H1 (cell line): ENCODE data around the gene GSG1L. TPM values are rescaled to one million over a fixed set of nuclear protein-coding genes. Genes with fewer than 3 reads are reported as not detected.

Experiments
- CBX5 ChIP-seq: fragments of 300-800, 300-1000 bp; sonication (generic); IDR thresholded peaks from 2 replicates; pipeline ENCODE4 v1.7.1; 2016; ENCODE audit warnings: antibody characterized with exemption, low read length, low read depth
- CTCF ChIP-seq, 3 experiments: IDR thresholded peaks; 1 replicate in 2 of 3; 2 replicates in 1 of 3; pipeline versions ENCODE4 v1.5.1 to v1.6.1; 2011; ENCODE audit warnings: low read length in 3 of 3, mild to moderate bottlenecking in 3 of 3, inconsistent platforms in 2 of 3, low read depth in 1 of 3, moderate library complexity in 1 of 3; ENCODE audit not compliant: insufficient read depth in 1 of 3; ENCODE audit errors: control extremely low read depth in 1 of 3
- NANOG ChIP-seq: IDR thresholded peaks from 2 replicates; pipeline ENCODE4 v1.6.1; 2011; ENCODE audit warnings: low read length, low read depth, mild to moderate bottlenecking, inconsistent platforms; ENCODE audit not compliant: insufficient read depth, poor library complexity, severe bottlenecking
- RAD21 ChIP-seq, 2 experiments: IDR thresholded peaks in 1 of 2; conservative IDR thresholded peaks in 1 of 2; 2 replicates each; pipeline ENCODE4 v1.6.1; 2011; ENCODE audit warnings: low read depth in 2 of 2, low read length in 2 of 2, improper control_type of control experiment in 1 of 2, inconsistent platforms in 1 of 2, mild to moderate bottlenecking in 1 of 2, moderate library complexity in 1 of 2
- RNF2 ChIP-seq: fragments of 200-900, 300-1000 bp; sonication (generic); IDR thresholded peaks from 2 replicates; pipeline ENCODE4 v1.7.1; 2016; ENCODE audit warnings: borderline replicate concordance, low read depth, mild to moderate bottlenecking, antibody characterized with exemption, low read length; ENCODE audit not compliant: poor library complexity, severe bottlenecking; ENCODE audit errors: missing control alignments
- TAF7 ChIP-seq: optimal IDR thresholded peaks from 2 replicates; pipeline ENCODE3; 2011; ENCODE audit warnings: low read depth, mild to moderate bottlenecking, inconsistent platforms, low read length, moderate library complexity, borderline replicate concordance
- YY1 ChIP-seq: IDR thresholded peaks from 2 replicates; pipeline ENCODE4 v1.6.1; 2011; ENCODE audit warnings: low read depth, mild to moderate bottlenecking, low read length
- polyA plus RNA-seq, 7 experiments: library from polyadenylated mRNA; depleted of rRNA in 3 of 7; stranded (reverse) in 5 of 7; unstranded in 2 of 7; fragments of >200 nt in 5 of 7; fragments of 200-250 nt in 2 of 7; gene quantifications; 1 replicate in 5 of 7; 2 replicates in 1 of 7; 4 replicates in 1 of 7; pipeline versions ENCODE4 v1.2.1 to v1.2.3, GENCODE V29; 2011 to 2013; ENCODE audit warnings: missing spikeins in 2 of 7, mixed read lengths in 2 of 7
- total RNA-seq: library from RNA; stranded (reverse); fragmentation: NEBNext Ultra II Directional; extraction: Animal tissue kit (Norgen Biotek cat#: 25700); gene quantifications from 2 replicates; pipeline ENCODE4 v1.2.1, GENCODE V29; 2021

GSG1L gene
- total and polyA plus RNA-seq, 2 of the 8 experiments (the other 6 are each of a cell fraction or from before 2014, with no cell fraction given), result 0.71 to 1.1 TPM

- TF ChIP-seq RAD21 (IDR thresholded peaks at IDR 0.05 in 1 of 2, conservative IDR thresholded peaks at IDR 0.05 in 1 of 2; ENCODE audit: low read depth in 2 of 2, low read length in 2 of 2) (no peak), TAF7 (no peak), NANOG (no peak), CTCF (IDR thresholded peaks at IDR 0.05; ENCODE audit: control extremely low read depth in 1 of 3, insufficient read depth in 1 of 3, low read depth in 1 of 3, low read length in 3 of 3) (no peak), YY1 (no peak), RNF2 (no peak), CBX5 (no peak)
- TF ChIP-seq, all 59 proteins: peak for 0
Observed at GRCh38 chr16:28033870-28034269, 29.6 kb downstream of the GSG1L start (continued).
